Measurements from ENCODE around the gene PLCE1. TPM values are rescaled to one million over a fixed set of nuclear protein-coding genes. Genes with fewer than 3 reads are reported as not detected.

PLCE1 gene
- total and polyA plus RNA-seq, 2 of the 8 experiments (the other 6 are each of a cell fraction or from before 2014, with no cell fraction given) = 0.05 to 0.06 TPM

DNA sequence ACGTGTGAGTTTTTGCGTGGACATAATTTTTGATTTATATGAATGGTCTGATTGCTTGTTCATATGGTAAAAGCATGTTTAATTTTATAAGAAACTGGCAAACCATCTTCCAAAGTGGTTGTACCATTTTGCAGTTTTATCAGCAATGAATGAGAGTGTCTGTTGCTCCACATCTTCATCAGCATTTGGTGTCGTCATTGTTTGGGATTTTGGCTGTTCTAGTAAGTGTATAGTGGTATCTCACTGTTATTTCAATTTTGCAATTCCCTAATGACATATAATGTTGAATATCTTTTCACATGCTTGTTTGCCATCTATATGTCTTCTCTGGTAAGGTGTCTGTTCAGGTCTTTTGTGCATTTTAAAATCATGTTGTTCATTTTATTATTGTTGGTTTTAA, 13.2 kb upstream of the PLCE1 start:
- no peak overlapping the region for H4K91ac ChIP-seq (replicated peaks; ENCODE audit: insufficient read length, low read length)
- no peaks in the 10 kb centered on the region for H3K4me1 ChIP-seq (replicated peaks in 1 of 4; ENCODE audit: control insufficient read depth in 3 of 4, insufficient read depth in 4 of 4, low read length in 3 of 4)
- H3K27me3 ChIP-seq (replicated peaks in 1 of 4; ENCODE audit: control insufficient read depth in 3 of 4, extremely low read depth in 1 of 4, insufficient read depth in 3 of 4, low read length in 3 of 4) = no peaks in the 10 kb centered on the region
- H4K20me1 ChIP-seq (replicated peaks in 1 of 2; ENCODE audit: control insufficient read depth in 1 of 2, insufficient read depth in 2 of 2, low read length in 2 of 2) = no peaks in the 10 kb centered on the region
- H2BK5ac ChIP-seq (ENCODE audit: low read depth, low read length) = no peak overlapping the region
- no peak overlapping the region for H2AK5ac ChIP-seq (ENCODE audit: low read depth, low read length)
- no peaks in the 10 kb centered on the region; the same call in 1 of the 2 replicates for H3K23me2 ChIP-seq (ENCODE audit: low read depth, low read length)
- no peak overlapping the region for H3K27ac ChIP-seq (ENCODE audit: low read depth, low read length)
- H3K23ac ChIP-seq (ENCODE audit: insufficient read length) = no peak overlapping the region
- no peak overlapping the region for H3K18ac ChIP-seq (ENCODE audit: extremely low read depth, low read length)
- WGBS, 2 experiments (ENCODE audit: extremely low coverage in 1 of 2, insufficient coverage in 1 of 2, insufficient read length in 1 of 2, insufficient replicate concordance in 2 of 2, low coverage in 1 of 2, low lambda C conversion rate in 2 of 2, missing lambda C conversion rate in 1 of 2) = 88% methylated on average over 3 of the region's 3 CpGs; no CpG with 5 or more reads in 1 of the 2 experiments
- H3K9me3 ChIP-seq (ENCODE audit: insufficient read depth in 2 of 2, low read depth in 1 of 2, low read length in 1 of 2) = no peaks in the 10 kb centered on the region
- H2BK12ac ChIP-seq (ENCODE audit: low read depth, low read length) = no peak overlapping the region
- H3K4ac ChIP-seq (replicated peaks; ENCODE audit: insufficient read length, low read depth, low read length) = no peak overlapping the region
- no peak overlapping the region for H4K5ac ChIP-seq (ENCODE audit: insufficient read length, low read depth, low read length)
- H3K79me2 ChIP-seq (ENCODE audit: control insufficient read depth in 1 of 2, insufficient read depth in 2 of 2, low read length in 2 of 2) = no peaks in the 10 kb centered on the region
- H3K79me1 ChIP-seq (ENCODE audit: low read depth, low read length) = no peaks in the 10 kb centered on the region
- ChIA-PET CTCF (ENCODE audit: partially characterized antibody) (interaction anchor here (0.8 kb wide), 1 partner anchor 245 kb away, joined by 3 read pairs; no protein-coding TSS in a partner anchor), POLR2A (ENCODE audit: partially characterized antibody) (no interaction called here)
- H3K14ac ChIP-seq (ENCODE audit: insufficient read length) = no peak overlapping the region
- H3K4me2 ChIP-seq (ENCODE audit: insufficient read depth in 1 of 2, low read depth in 2 of 2, low read length in 2 of 2) = no peak overlapping the region
- DNase-seq (ENCODE audit: low read depth in 1 of 2, low spot score in 2 of 2) (no peak), FAIRE-seq (no peak)
- no peak overlapping the region for H3K4me3 ChIP-seq (ENCODE audit: extremely low read depth in 1 of 4, insufficient read depth in 2 of 4, low read depth in 3 of 4, low read length in 4 of 4)
- TF ChIP-seq SUZ12 (IDR thresholded peaks at IDR 0.05; ENCODE audit: low read length) (no peak), SP2 (IDR thresholded peaks at IDR 0.05; ENCODE audit: low read length) (no peak), KDM5A (IDR thresholded peaks at IDR 0.05; ENCODE audit: low read length) (no peak), RBBP5 (IDR thresholded peaks at IDR 0.05; ENCODE audit: borderline replicate concordance, low read depth, low read length) (no peak)
- no peak overlapping the region for H2BK120ac ChIP-seq (replicated peaks; ENCODE audit: low read depth, low read length)
- H3K36me3 ChIP-seq (ENCODE audit: control insufficient read depth in 2 of 4, insufficient read depth in 4 of 4, low read length in 3 of 4) = no peaks in the 10 kb centered on the region
- no peak overlapping the region for H2BK15ac ChIP-seq (ENCODE audit: low read length)
- no peak overlapping the region for H4K8ac ChIP-seq (ENCODE audit: extremely low read depth, insufficient read depth, low read length)
- no peak overlapping the region for H2BK20ac ChIP-seq (ENCODE audit: low read length)
- no peak overlapping the region for H3K56ac ChIP-seq (replicated peaks; ENCODE audit: insufficient read length, low read depth, low read length)
- no peak overlapping the region for H3K9ac ChIP-seq (replicated peaks in 1 of 4; ENCODE audit: extremely low read depth in 1 of 4, low read depth in 3 of 4, low read length in 3 of 4)
- no peak overlapping the region for H2AFZ ChIP-seq (ENCODE audit: low read length)

All from H1 (cell line).